Testis (tissue), 2 donors: ENCODE data around the gene IRGQ.

Source experiments
- CTCF ChIP-seq, 3 experiments: fragments of 450-650 bp in 2 of 3; fragments of 200-600 bp in 1 of 3; sonication (generic) in 1 of 3; IDR thresholded peaks; one replicate each; pipeline ENCODE4 v1.5.1; 2016 to 2019; ENCODE audit warnings: antibody characterized with exemption in 3 of 3, mild to moderate bottlenecking in 2 of 3, moderate library complexity in 1 of 3
- POLR2A ChIP-seq: fragments of 450-650 bp; IDR thresholded peaks from one replicate; pipeline ENCODE4 v1.6.1; 2017; ENCODE audit warnings: antibody characterized with exemption, mild to moderate bottlenecking, moderate library complexity

DNA sequence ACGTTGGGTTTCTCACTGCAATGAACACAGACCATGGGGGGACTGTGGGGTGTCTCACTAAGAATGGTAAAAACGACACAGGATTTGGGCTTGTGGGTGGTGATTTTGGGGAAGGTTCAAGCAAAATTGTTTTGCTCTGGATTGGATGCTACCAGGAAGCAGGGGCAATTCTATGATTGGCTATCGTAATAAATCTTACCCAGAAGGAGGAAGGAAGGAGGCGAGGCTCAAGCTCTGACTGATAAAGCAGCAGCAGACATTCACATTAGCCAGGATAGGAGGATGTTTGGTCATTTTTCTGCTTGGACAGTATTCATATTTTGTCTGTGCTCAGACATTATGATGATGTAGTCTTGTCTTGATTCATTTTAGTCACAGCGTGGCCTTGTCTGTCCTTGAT, 1.9 kb upstream of the IRGQ start:
- no peak for TF ChIP-seq POLR2A
- TF ChIP-seq CTCF (IDR thresholded peaks at IDR 0.05), result no peak
